Activated T-cell treated with anti-CD3 and anti-CD28 coated beads, Interleukin-2, amount 50 U/mL, for 4 hours (primary cell): ENCODE data around the gene SMCO2. TPM values are rescaled to one million over a fixed set of nuclear protein-coding genes. Genes with fewer than 3 reads are reported as not detected.
A peak's percentile ranks its signal among the peaks of the same experiment; 100 is the strongest.

Experiments used
- ATAC-seq, 2 donors: fragments of 200-7000 bp; cut with Tn5 transposase; one replicate each; pipeline ENCODE4 v1.10.0; 2021
- DNase-seq: peaks from one replicate; pipeline ENCODE4 v3.0.0-alpha.2; 2020
- H3K27me3 Mint-ChIP-seq: one replicate; pipeline ENCODE4 v1.8.0; 2021; ENCODE audit warnings: low read depth, mixed read lengths
- H3K36me3 Mint-ChIP-seq: one replicate; pipeline ENCODE4 v1.8.0; 2022; ENCODE audit warnings: mixed read lengths; ENCODE audit not compliant: insufficient read depth
- H3K4me1 Mint-ChIP-seq: one replicate; pipeline ENCODE4 v1.8.0; 2021; ENCODE audit warnings: low read depth, mixed read lengths
- H3K4me3 Mint-ChIP-seq: one replicate; pipeline ENCODE4 v1.8.0; 2021; ENCODE audit warnings: mild to moderate bottlenecking, moderate library complexity, mixed read lengths
- H3K9me3 Mint-ChIP-seq: one replicate; pipeline ENCODE4 v1.8.0; 2021; ENCODE audit warnings: mixed read lengths
- total RNA-seq, 3 donors: library from RNA; stranded (reverse); gene quantifications; one replicate each; pipeline ENCODE4 v1.2.1, GENCODE V29; 2021

The SMCO2 gene
- total RNA-seq, 3 donors from 2014 or later, result not detected

- Mint-ChIP-seq H3K4me1 (peaks cover 11% of the 10 kb centered on the region), H3K27me3 (peaks cover 24% of the 10 kb centered on the region), H3K4me3 (no peak overlapping the region), H3K9me3 (no peaks in the 10 kb centered on the region), H3K36me3 (no peaks in the 10 kb centered on the region)
- ATAC-seq (no peak), DNase-seq (no peak)
These were observed 71.6 kb downstream of the SMCO2 start for GRCh38 chr12:27517961-27518665.

- Mint-ChIP-seq H3K9me3 (no peaks in the 10 kb centered on the region), H3K36me3 (no peaks in the 10 kb centered on the region), H3K4me1 (peaks cover 33% of the 10 kb centered on the region), H3K4me3 (no peak overlapping the region), H3K27me3 (peaks cover 24% of the 10 kb centered on the region)
- no peak for DNase-seq
- ATAC-seq, result no peak
These were observed 74.5 kb downstream of the SMCO2 start for GRCh38 chr12:27521066-27521465.

- Mint-ChIP-seq H3K9me3 (no peaks in the 10 kb centered on the region), H3K36me3 (no peaks in the 10 kb centered on the region), H3K4me1 (peaks cover 33% of the 10 kb centered on the region), H3K4me3 (no peak overlapping the region), H3K27me3 (peaks cover 18% of the 10 kb centered on the region)
- ATAC-seq, result no peak
- DNase-seq, result no peak
These were observed 75.4 kb downstream of the SMCO2 start for GRCh38 chr12:27521981-27522380.

- DNase-seq (no peak), ATAC-seq (peak in 1 of 2 donors; percentile 2)
- Mint-ChIP-seq H3K36me3 (no peaks in the 10 kb centered on the region), H3K27me3 (peaks cover 13% of the 10 kb centered on the region), H3K4me1 (peaks cover 33% of the 10 kb centered on the region), H3K4me3 (peak overlapping the region; percentile 95), H3K9me3 (no peaks in the 10 kb centered on the region)
These were observed 76.7 kb downstream of the SMCO2 start for GRCh38 chr12:27523305-27523641.

GRCh38 chr12:27523642-27524493, 77.3 kb downstream of the SMCO2 start, which contains the start of gene PPFIBP1:
Gene PPFIBP1 (plus strand): TSS chr12:27524206. CDS start chr12:27633397, 109,191 bp downstream.
- DNase-seq (peak; percentile 99), ATAC-seq (peak; percentile 99)
- Mint-ChIP-seq H3K4me1 (peaks cover 33% of the 10 kb centered on the region), H3K36me3 (no peaks in the 10 kb centered on the region), H3K4me3 (peak within 1 kb of the TSS; percentile 95), H3K27me3 (peaks cover 12% of the 10 kb centered on the region), H3K9me3 (no peaks in the 10 kb centered on the region)

- H3K36me3 Mint-ChIP-seq, result no peaks in the 10 kb centered on the region
- DNase-seq (no peak), ATAC-seq (peak in 1 of 2 donors; percentile 9)
These were observed 77.9 kb downstream of the SMCO2 start for GRCh38 chr12:27524494-27524835.

GRCh38 chr12:27524839-27525753, 78.6 kb downstream of the SMCO2 start:
- DNase-seq (no peak), ATAC-seq (no peak)
- Mint-ChIP-seq H3K27me3 (peaks cover 8% of the 10 kb centered on the region), H3K4me3 (peak overlapping the region; percentile 95), H3K36me3 (no peaks in the 10 kb centered on the region), H3K4me1 (peaks cover 35% of the 10 kb centered on the region), H3K9me3 (no peaks in the 10 kb centered on the region)

More at GRCh38 chr12:27524494-27524835, 77.9 kb downstream of the SMCO2 start:
- Mint-ChIP-seq H3K4me3 (peak overlapping the region; percentile 95), H3K4me1 (peaks cover 33% of the 10 kb centered on the region), H3K27me3 (peaks cover 10% of the 10 kb centered on the region), H3K9me3 (no peaks in the 10 kb centered on the region)

- DNase-seq, result no peak
- no peaks in the 10 kb centered on the region for H3K36me3 Mint-ChIP-seq
- H3K4me3 Mint-ChIP-seq, result no peak overlapping the region
- H3K27me3 Mint-ChIP-seq, result peaks cover 3% of the 10 kb centered on the region
- H3K4me1 Mint-ChIP-seq, result peaks cover 31% of the 10 kb centered on the region
- ATAC-seq, result no peak
- H3K9me3 Mint-ChIP-seq, result no peaks in the 10 kb centered on the region
These were observed 81.0 kb downstream of the SMCO2 start for GRCh38 chr12:27527512-27527911.

- no peak for ATAC-seq
- Mint-ChIP-seq H3K36me3 (no peaks in the 10 kb centered on the region), H3K27me3 (peaks cover 3% of the 10 kb centered on the region), H3K4me1 (peaks cover 25% of the 10 kb centered on the region), H3K9me3 (no peaks in the 10 kb centered on the region), H3K4me3 (no peak overlapping the region)
- no peak for DNase-seq
These were observed 82.3 kb downstream of the SMCO2 start for GRCh38 chr12:27528788-27529187.

- no peak for DNase-seq
- H3K27me3 Mint-ChIP-seq, result peaks cover 3% of the 10 kb centered on the region
- H3K4me3 Mint-ChIP-seq, result no peak overlapping the region
- ATAC-seq, result no peak
- no peaks in the 10 kb centered on the region for H3K9me3 Mint-ChIP-seq
- no peaks in the 10 kb centered on the region for H3K36me3 Mint-ChIP-seq
- peaks cover 28% of the 10 kb centered on the region for H3K4me1 Mint-ChIP-seq
These were observed 83.8 kb downstream of the SMCO2 start for GRCh38 chr12:27530157-27530922.

- DNase-seq (no peak), ATAC-seq (no peak)
- Mint-ChIP-seq H3K9me3 (no peaks in the 10 kb centered on the region), H3K4me1 (peaks cover 25% of the 10 kb centered on the region), H3K36me3 (no peaks in the 10 kb centered on the region), H3K27me3 (no peaks in the 10 kb centered on the region), H3K4me3 (no peak overlapping the region)
These were observed 85.4 kb downstream of the SMCO2 start for GRCh38 chr12:27531896-27532295.

GRCh38 chr12:27534060-27534764, 87.7 kb downstream of the SMCO2 start:
- Mint-ChIP-seq H3K36me3 (no peaks in the 10 kb centered on the region), H3K27me3 (no peaks in the 10 kb centered on the region), H3K4me3 (peak overlapping the region; percentile 31), H3K9me3 (no peaks in the 10 kb centered on the region), H3K4me1 (peaks cover 28% of the 10 kb centered on the region)
- DNase-seq, result no peak
- ATAC-seq, result peak; percentile 83 to 87

- no peaks in the 10 kb centered on the region for H3K9me3 Mint-ChIP-seq
- no peaks in the 10 kb centered on the region for H3K27me3 Mint-ChIP-seq
- ATAC-seq (peak; percentile 66 to 73), DNase-seq (no peak)
- H3K4me3 Mint-ChIP-seq, result no peak overlapping the region
- peaks cover 30% of the 10 kb centered on the region for H3K4me1 Mint-ChIP-seq
- no peaks in the 10 kb centered on the region for H3K36me3 Mint-ChIP-seq
These were observed 88.2 kb downstream of the SMCO2 start for GRCh38 chr12:27534765-27535161.
